MM.1S (cell line): ENCODE data around the gene LDLRAD4.

Experiments
- DNase-seq: peaks from one replicate; pipeline ENCODE4 v3.0.0-alpha.2; 2015
- H2AFZ ChIP-seq: fragments of 300-600 bp; sonication (generic); 2 replicates; pipeline ENCODE4 v1.6.0; 2016; ENCODE audit warnings: antibody characterized with exemption, low read length
- H3F3A ChIP-seq: fragments of 300-600 bp; sonication (generic); 2 replicates; pipeline ENCODE4 v1.6.1; 2016; ENCODE audit warnings: mild to moderate bottlenecking, antibody characterized with exemption, low read length, moderate library complexity, mixed read lengths; ENCODE audit not compliant: insufficient read depth
- H3K27ac ChIP-seq: fragments of 300-600 bp; sonication (generic); 2 replicates; pipeline ENCODE4 v1.5.1; 2016; ENCODE audit warnings: mild to moderate bottlenecking, low read length
- H3K27me3 ChIP-seq: fragments of 300-600 bp; sonication (generic); replicated peaks from 2 replicates; pipeline ENCODE4 v1.6.0; 2016; ENCODE audit warnings: low read length; ENCODE audit not compliant: insufficient read depth
- H3K36me3 ChIP-seq: fragments of 300-600 bp; sonication (generic); replicated peaks from 2 replicates; pipeline ENCODE4 v1.6.1; 2016; ENCODE audit warnings: mild to moderate bottlenecking, low read length, mixed read lengths; ENCODE audit not compliant: insufficient read depth
- H3K4me1 ChIP-seq: fragments of 300-600 bp; sonication (generic); 2 replicates; pipeline ENCODE4 v1.6.1; 2016; ENCODE audit warnings: low read length, mixed read lengths
- H3K4me2 ChIP-seq: fragments of 300-600 bp; sonication (generic); 2 replicates; pipeline ENCODE4 v1.6.0; 2016; ENCODE audit warnings: low read depth, low read length
- H3K4me3 ChIP-seq: fragments of 300-600 bp; sonication (generic); 2 replicates; pipeline ENCODE4 v1.5.1; 2016; ENCODE audit warnings: low read length, mixed read lengths
- H3K79me2 ChIP-seq: fragments of 300-600 bp; sonication (generic); 2 replicates; pipeline ENCODE4 v1.6.1; 2016; ENCODE audit warnings: mixed run types, low read length, mixed read lengths
- H3K9ac ChIP-seq: fragments of 300-600 bp; sonication (generic); 2 replicates; pipeline ENCODE4 v1.6.1; 2016; ENCODE audit warnings: low read length, mixed read lengths
- H3K9me2 ChIP-seq: fragments of 300-600 bp; sonication (generic); replicated peaks from 2 replicates; pipeline ENCODE4 v1.6.1; 2016; ENCODE audit warnings: mild to moderate bottlenecking, low read length, mixed read lengths; ENCODE audit not compliant: insufficient read depth
- H3K9me3 ChIP-seq: fragments of 300-600 bp; sonication (generic); replicated peaks from 2 replicates; pipeline ENCODE4 v1.6.1; 2016; ENCODE audit warnings: mild to moderate bottlenecking, low read length, mixed read lengths; ENCODE audit not compliant: insufficient read depth
- H4K20me1 ChIP-seq: fragments of 300-600 bp; sonication (generic); 2 replicates; pipeline ENCODE4 v1.6.1; 2016; ENCODE audit warnings: mild to moderate bottlenecking, low read length, moderate library complexity, mixed read lengths; ENCODE audit not compliant: insufficient read depth
- EZH2 ChIP-seq: fragments of 300-600 bp; sonication (generic); optimal IDR thresholded peaks from 2 replicates; pipeline ENCODE3; 2017; ENCODE audit warnings: low read depth, mild to moderate bottlenecking, antibody characterized with exemption, low read length, mixed read lengths
- EZH2phosphoT487 ChIP-seq: fragments of 300-600 bp; sonication (generic); IDR thresholded peaks from 2 replicates; pipeline ENCODE4 v1.6.1; 2018; ENCODE audit warnings: antibody characterized with exemption, low read length
- TF ChIP-seq, protein P1 (sequence below): fragments of 300-600 bp; sonication (generic); IDR thresholded peaks from 2 replicates; pipeline ENCODE4 v1.5.1; 2016; ENCODE audit warnings: antibody characterized with exemption, low read length, mixed read lengths

The LDLRAD4 gene

DNA sequence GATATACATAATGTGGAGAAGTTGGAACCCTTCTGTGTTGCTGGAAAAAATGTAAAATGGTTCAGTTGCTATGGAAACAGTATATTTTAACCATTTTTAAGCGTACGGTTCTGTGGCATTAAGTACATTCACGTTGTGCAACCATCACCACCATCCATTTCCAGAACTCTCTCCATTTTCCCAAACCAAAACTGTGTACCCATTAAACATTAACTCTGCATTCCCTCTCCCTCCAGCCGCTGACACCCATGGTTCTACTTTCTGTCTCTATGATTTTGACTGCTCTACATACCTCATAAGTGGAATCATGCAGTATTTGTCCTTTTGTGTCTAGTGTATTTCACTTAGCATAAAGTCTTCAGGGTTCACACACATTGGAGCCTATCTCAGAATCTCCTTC, 67.3 kb downstream of the LDLRAD4 start:
- no peak overlapping the region for H3K27ac ChIP-seq
- no peak overlapping the region for H2AFZ ChIP-seq
- no peaks in the 10 kb centered on the region for H3K4me1 ChIP-seq
- H3K9ac ChIP-seq, result no peak overlapping the region
- H3K36me3 ChIP-seq, result no peaks in the 10 kb centered on the region
- no peaks in the 10 kb centered on the region for H3K27me3 ChIP-seq
- H3K79me2 ChIP-seq, result no peaks in the 10 kb centered on the region
- H3K4me3 ChIP-seq, result no peak overlapping the region
- no peak overlapping the region for H3K4me2 ChIP-seq
- no peaks in the 10 kb centered on the region for H3K9me3 ChIP-seq
- H3F3A ChIP-seq, result no peaks in the 10 kb centered on the region
- no peak for DNase-seq
- no peaks in the 10 kb centered on the region for H4K20me1 ChIP-seq
- H3K9me2 ChIP-seq, result no peaks in the 10 kb centered on the region
- no peak for TF ChIP-seq EZH2phosphoT487
- TF ChIP-seq EZH2, result no peak
- TF ChIP-seq, protein P1, sequence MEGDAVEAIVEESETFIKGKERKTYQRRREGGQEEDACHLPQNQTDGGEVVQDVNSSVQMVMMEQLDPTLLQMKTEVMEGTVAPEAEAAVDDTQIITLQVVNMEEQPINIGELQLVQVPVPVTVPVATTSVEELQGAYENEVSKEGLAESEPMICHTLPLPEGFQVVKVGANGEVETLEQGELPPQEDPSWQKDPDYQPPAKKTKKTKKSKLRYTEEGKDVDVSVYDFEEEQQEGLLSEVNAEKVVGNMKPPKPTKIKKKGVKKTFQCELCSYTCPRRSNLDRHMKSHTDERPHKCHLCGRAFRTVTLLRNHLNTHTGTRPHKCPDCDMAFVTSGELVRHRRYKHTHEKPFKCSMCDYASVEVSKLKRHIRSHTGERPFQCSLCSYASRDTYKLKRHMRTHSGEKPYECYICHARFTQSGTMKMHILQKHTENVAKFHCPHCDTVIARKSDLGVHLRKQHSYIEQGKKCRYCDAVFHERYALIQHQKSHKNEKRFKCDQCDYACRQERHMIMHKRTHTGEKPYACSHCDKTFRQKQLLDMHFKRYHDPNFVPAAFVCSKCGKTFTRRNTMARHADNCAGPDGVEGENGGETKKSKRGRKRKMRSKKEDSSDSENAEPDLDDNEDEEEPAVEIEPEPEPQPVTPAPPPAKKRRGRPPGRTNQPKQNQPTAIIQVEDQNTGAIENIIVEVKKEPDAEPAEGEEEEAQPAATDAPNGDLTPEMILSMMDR, result no peak

DNA sequence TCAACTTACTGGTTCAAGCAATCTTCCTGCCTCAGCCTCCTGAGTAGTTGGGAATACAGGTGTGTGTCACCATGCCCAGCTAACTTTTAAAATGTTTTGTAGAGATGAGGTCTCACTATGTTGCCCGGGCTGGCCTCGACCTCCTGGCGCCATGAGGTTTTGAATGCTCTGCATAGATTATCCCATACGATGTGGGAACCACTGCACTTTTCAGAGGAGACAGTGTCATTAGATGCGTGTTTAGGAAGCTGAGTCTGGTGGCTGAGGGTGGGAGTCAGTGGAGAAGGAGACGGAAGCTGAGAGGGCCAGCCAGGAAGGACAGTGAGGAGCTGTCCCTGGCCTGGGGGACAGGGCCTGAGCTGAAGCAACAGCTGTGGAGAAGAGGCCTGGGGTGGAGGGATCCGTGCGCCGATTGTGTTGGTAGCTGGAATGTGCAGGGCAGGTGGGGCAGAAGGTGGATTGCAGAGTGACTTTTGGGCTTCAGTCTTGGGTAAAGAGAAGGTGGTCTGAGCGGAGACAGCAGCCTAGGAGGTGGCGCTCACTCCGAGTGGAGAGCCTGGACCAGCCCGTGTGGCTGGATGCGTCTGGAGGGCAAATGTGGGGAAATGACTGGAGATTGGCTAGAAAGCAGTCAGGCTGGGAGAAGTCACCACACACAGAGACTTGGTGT, 68.0 kb downstream of the LDLRAD4 start:
- H4K20me1 ChIP-seq, result no peaks in the 10 kb centered on the region
- H3K79me2 ChIP-seq, result no peaks in the 10 kb centered on the region
- H3K27me3 ChIP-seq, result no peaks in the 10 kb centered on the region
- H3K4me2 ChIP-seq, result no peak overlapping the region
- H3K9me2 ChIP-seq, result no peaks in the 10 kb centered on the region
- H3K27ac ChIP-seq, result no peak overlapping the region
- H3F3A ChIP-seq, result no peaks in the 10 kb centered on the region
- H3K4me1 ChIP-seq, result no peaks in the 10 kb centered on the region
- no peaks in the 10 kb centered on the region for H3K9me3 ChIP-seq
- DNase-seq, result no peak
- no peaks in the 10 kb centered on the region for H3K36me3 ChIP-seq
- no peak overlapping the region for H2AFZ ChIP-seq
- TF ChIP-seq EZH2 (no peak), EZH2phosphoT487 (no peak)
- TF ChIP-seq, protein P1, result no peak
- H3K9ac ChIP-seq, result no peak overlapping the region
- no peak overlapping the region for H3K4me3 ChIP-seq

DNA sequence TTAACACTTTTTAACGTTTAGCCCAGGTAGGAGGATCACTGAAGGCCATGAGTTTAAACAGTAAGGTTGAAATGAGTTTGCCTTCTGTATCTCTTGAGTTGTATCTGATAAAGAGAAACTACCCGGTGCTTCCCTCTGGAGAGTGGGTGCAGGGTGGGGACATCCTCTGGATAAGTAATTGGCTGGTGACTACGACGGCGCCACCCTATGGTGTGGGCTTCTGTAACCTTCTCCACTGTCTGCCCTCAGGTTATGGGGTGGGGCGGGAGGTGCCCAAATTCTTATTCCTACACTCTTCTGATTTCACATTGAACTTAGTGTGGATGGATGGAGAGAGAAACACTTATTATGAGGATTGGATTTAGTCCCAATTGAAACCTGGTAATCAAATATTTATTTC, 68.8 kb downstream of the LDLRAD4 start:
- H3K36me3 ChIP-seq, result no peaks in the 10 kb centered on the region
- DNase-seq, result no peak
- TF ChIP-seq, protein P1, result no peak
- TF ChIP-seq EZH2, result no peak

More for the DNA sequence above, 68.8 kb downstream of the LDLRAD4 start:
- no peaks in the 10 kb centered on the region for H3K79me2 ChIP-seq
- no peaks in the 10 kb centered on the region for H3K27me3 ChIP-seq
- H3K9ac ChIP-seq, result no peak overlapping the region
- H3K27ac ChIP-seq, result no peak overlapping the region
- no peaks in the 10 kb centered on the region for H3F3A ChIP-seq
- no peak overlapping the region for H3K4me2 ChIP-seq
- H3K9me3 ChIP-seq, result no peaks in the 10 kb centered on the region
- no peaks in the 10 kb centered on the region for H3K4me1 ChIP-seq
- no peak overlapping the region for H2AFZ ChIP-seq
- no peak overlapping the region for H3K4me3 ChIP-seq
- no peaks in the 10 kb centered on the region for H3K9me2 ChIP-seq
- H4K20me1 ChIP-seq, result no peaks in the 10 kb centered on the region
